Activated T-cell treated with anti-CD3 and anti-CD28 coated beads, Interleukin-2, amount 50 U/mL, for 24 hours (primary cell): ENCODE results near the gene LRRC53.

Experiments used
- DNase-seq: peaks from one replicate; pipeline ENCODE4 v3.0.0-alpha.2; 2020
- H3K27ac Mint-ChIP-seq: 2 replicates; pipeline ENCODE4 v1.8.0; 2020; ENCODE audit warnings: mild to moderate bottlenecking, mixed read lengths
- H3K27me3 Mint-ChIP-seq: 2 replicates; pipeline ENCODE4 v1.8.0; 2020; ENCODE audit warnings: mixed read lengths
- H3K36me3 Mint-ChIP-seq: 2 replicates; pipeline ENCODE4 v1.8.0; 2020; ENCODE audit warnings: low read depth, mixed read lengths
- H3K4me1 Mint-ChIP-seq: 2 replicates; pipeline ENCODE4 v1.8.0; 2020; ENCODE audit warnings: low read depth, mixed read lengths
- H3K4me3 Mint-ChIP-seq: 2 replicates; pipeline ENCODE4 v1.8.0; 2020; ENCODE audit warnings: mild to moderate bottlenecking, moderate library complexity, mixed read lengths
- H3K9me3 Mint-ChIP-seq: 2 replicates; pipeline ENCODE4 v1.8.0; 2020; ENCODE audit warnings: mixed read lengths

Gene LRRC53

GRCh38 chr1:74512170-74512915, at the start of gene LRRC53:
TSS of gene LRRC53 (minus strand) at chr1:74512611. CDS start at chr1:74483349, 29,262 bp downstream.
- DNase-seq = no peak
- Mint-ChIP-seq H3K4me1 (no peaks in the 10 kb centered on the region), H3K36me3 (no peaks in the 10 kb centered on the region), H3K27me3 (no peaks in the 10 kb centered on the region), H3K9me3 (no peaks in the 10 kb centered on the region), H3K4me3 (no peak within 1 kb of the TSS), H3K27ac (no peak within 1 kb of the TSS)

GRCh38 chr1:74549932-74550331, 37.5 kb upstream of the LRRC53 start:
- no peaks in the 10 kb centered on the region for H3K4me1 Mint-ChIP-seq
- H3K4me3 Mint-ChIP-seq = no peak overlapping the region
- no peak overlapping the region for H3K27ac Mint-ChIP-seq
- no peaks in the 10 kb centered on the region for H3K36me3 Mint-ChIP-seq
- no peaks in the 10 kb centered on the region for H3K9me3 Mint-ChIP-seq
- H3K27me3 Mint-ChIP-seq = peaks cover 3% of the 10 kb centered on the region
- DNase-seq = no peak

- no peaks in the 10 kb centered on the region for H3K4me1 Mint-ChIP-seq
- H3K9me3 Mint-ChIP-seq = no peaks in the 10 kb centered on the region
- DNase-seq = no peak
- H3K27me3 Mint-ChIP-seq = peaks cover 3% of the 10 kb centered on the region
- no peaks in the 10 kb centered on the region for H3K36me3 Mint-ChIP-seq
- no peak overlapping the region for H3K27ac Mint-ChIP-seq
- H3K4me3 Mint-ChIP-seq = no peak overlapping the region
Measured at GRCh38 chr1:74548961-74549750, 36.7 kb upstream of the LRRC53 start.

- Mint-ChIP-seq H3K27me3 (peaks cover 3% of the 10 kb centered on the region), H3K4me1 (no peaks in the 10 kb centered on the region), H3K9me3 (no peaks in the 10 kb centered on the region), H3K4me3 (no peak overlapping the region), H3K27ac (no peak overlapping the region), H3K36me3 (no peaks in the 10 kb centered on the region)
- no peak for DNase-seq
Measured at GRCh38 chr1:74545821-74546220, 33.4 kb upstream of the LRRC53 start.

- no peaks in the 10 kb centered on the region for H3K27me3 Mint-ChIP-seq
- no peak overlapping the region for H3K4me3 Mint-ChIP-seq
- no peaks in the 10 kb centered on the region for H3K9me3 Mint-ChIP-seq
- no peaks in the 10 kb centered on the region for H3K4me1 Mint-ChIP-seq
- no peak overlapping the region for H3K27ac Mint-ChIP-seq
- no peaks in the 10 kb centered on the region for H3K36me3 Mint-ChIP-seq
- no peak for DNase-seq
Measured at GRCh38 chr1:74534241-74534640, 21.8 kb upstream of the LRRC53 start.

- no peak overlapping the region for H3K27ac Mint-ChIP-seq
Measured at GRCh38 chr1:74531796-74532195, 19.4 kb upstream of the LRRC53 start.

GRCh38 chr1:74530892-74531291, 18.5 kb upstream of the LRRC53 start:
- no peak overlapping the region for H3K4me3 Mint-ChIP-seq
- no peaks in the 10 kb centered on the region for H3K4me1 Mint-ChIP-seq
- no peaks in the 10 kb centered on the region for H3K9me3 Mint-ChIP-seq
- no peak overlapping the region for H3K27ac Mint-ChIP-seq
- H3K36me3 Mint-ChIP-seq = no peaks in the 10 kb centered on the region
- no peaks in the 10 kb centered on the region for H3K27me3 Mint-ChIP-seq
- no peak for DNase-seq

More at GRCh38 chr1:74531796-74532195, 19.4 kb upstream of the LRRC53 start:
- DNase-seq = no peak
- H3K4me3 Mint-ChIP-seq = no peak overlapping the region
- no peaks in the 10 kb centered on the region for H3K27me3 Mint-ChIP-seq
- no peaks in the 10 kb centered on the region for H3K36me3 Mint-ChIP-seq
- no peaks in the 10 kb centered on the region for H3K9me3 Mint-ChIP-seq
- H3K4me1 Mint-ChIP-seq = no peaks in the 10 kb centered on the region

GRCh38 chr1:74528123-74528522, 15.7 kb upstream of the LRRC53 start:
- no peaks in the 10 kb centered on the region for H3K27me3 Mint-ChIP-seq
- no peaks in the 10 kb centered on the region for H3K4me1 Mint-ChIP-seq
- no peak overlapping the region for H3K27ac Mint-ChIP-seq
- H3K36me3 Mint-ChIP-seq = no peaks in the 10 kb centered on the region
- H3K4me3 Mint-ChIP-seq = no peak overlapping the region
- no peak for DNase-seq
- no peaks in the 10 kb centered on the region for H3K9me3 Mint-ChIP-seq

- Mint-ChIP-seq H3K9me3 (no peaks in the 10 kb centered on the region), H3K27me3 (no peaks in the 10 kb centered on the region), H3K4me3 (no peak overlapping the region), H3K4me1 (no peaks in the 10 kb centered on the region), H3K27ac (no peak overlapping the region), H3K36me3 (no peaks in the 10 kb centered on the region)
- no peak for DNase-seq
Measured at GRCh38 chr1:74526708-74527107, 14.3 kb upstream of the LRRC53 start.

- Mint-ChIP-seq H3K27me3 (no peaks in the 10 kb centered on the region), H3K27ac (no peak overlapping the region), H3K4me3 (no peak overlapping the region), H3K36me3 (no peaks in the 10 kb centered on the region), H3K9me3 (no peaks in the 10 kb centered on the region), H3K4me1 (no peaks in the 10 kb centered on the region)
- DNase-seq = no peak
Measured at GRCh38 chr1:74523873-74524480, 11.6 kb upstream of the LRRC53 start.

- Mint-ChIP-seq H3K27me3 (no peaks in the 10 kb centered on the region), H3K27ac (no peak overlapping the region), H3K9me3 (no peaks in the 10 kb centered on the region), H3K36me3 (no peaks in the 10 kb centered on the region), H3K4me1 (no peaks in the 10 kb centered on the region), H3K4me3 (no peak overlapping the region)
- no peak for DNase-seq
Measured at GRCh38 chr1:74522148-74522547, 9.7 kb upstream of the LRRC53 start.

GRCh38 chr1:74517599-74518051, 5.2 kb upstream of the LRRC53 start:
- Mint-ChIP-seq H3K4me3 (no peak overlapping the region), H3K36me3 (no peaks in the 10 kb centered on the region), H3K27me3 (no peaks in the 10 kb centered on the region), H3K4me1 (no peaks in the 10 kb centered on the region), H3K27ac (no peak overlapping the region), H3K9me3 (no peaks in the 10 kb centered on the region)
- DNase-seq = no peak

- Mint-ChIP-seq H3K27me3 (no peaks in the 10 kb centered on the region), H3K9me3 (no peaks in the 10 kb centered on the region), H3K4me3 (no peak overlapping the region), H3K4me1 (no peaks in the 10 kb centered on the region), H3K27ac (no peak overlapping the region), H3K36me3 (no peaks in the 10 kb centered on the region)
- no peak for DNase-seq
Measured at GRCh38 chr1:74513411-74514300, 1.2 kb upstream of the LRRC53 start.

- H3K9me3 Mint-ChIP-seq = no peaks in the 10 kb centered on the region
- no peak for DNase-seq
- peaks cover 4% of the 10 kb centered on the region for H3K27me3 Mint-ChIP-seq
- no peaks in the 10 kb centered on the region for H3K4me1 Mint-ChIP-seq
- no peak overlapping the region for H3K27ac Mint-ChIP-seq
- H3K4me3 Mint-ChIP-seq = no peak overlapping the region
- no peaks in the 10 kb centered on the region for H3K36me3 Mint-ChIP-seq
Measured at GRCh38 chr1:74508449-74508848, 4.0 kb downstream of the LRRC53 start.
